HepG2 (cell line): ENCODE measurements around the gene HEXIM1. TPM values are rescaled to one million over a fixed set of nuclear protein-coding genes. Genes with fewer than 3 reads are reported as not detected.
A peak's percentile ranks its signal among the peaks of the same experiment; 100 is the strongest.

Experiments used
- CCDC6 ChIP-seq: sonication (generic); formaldehyde crosslinking; IDR thresholded peaks from 2 replicates; pipeline ENCODE4 v1.8.1; 2022; ENCODE audit warnings: mild to moderate bottlenecking, missing genetic modification reagents, moderate library complexity
- CHCHD3 ChIP-seq: sonication (generic); formaldehyde crosslinking; IDR thresholded peaks from 2 replicates; pipeline ENCODE4 v1.8.0; 2022; ENCODE audit warnings: mild to moderate bottlenecking, missing genetic modification reagents, moderate library complexity
- EP300 ChIP-seq, 3 experiments: sonication (generic) in 1 of 3; formaldehyde crosslinking in 1 of 3; IDR thresholded peaks; 2 replicates each; pipeline versions ENCODE4 v1.5.1 to v1.6.1; 2011 to 2020; ENCODE audit warnings: low read depth in 2 of 3, low read length in 2 of 3, borderline replicate concordance in 1 of 3, improper control_type of control experiment in 1 of 3, mild to moderate bottlenecking in 1 of 3, missing genetic modification reagents in 1 of 3, moderate library complexity in 1 of 3
- ERF ChIP-seq: IDR thresholded peaks from 2 replicates; pipeline ENCODE4 v1.6.1; 2018; ENCODE audit warnings: missing biosample characterization, missing genetic modification reagents
- HOXA5 ChIP-seq: sonication (generic); formaldehyde crosslinking; IDR thresholded peaks from 2 replicates; pipeline ENCODE4 v1.4.0; 2020; ENCODE audit warnings: missing genetic modification reagents
- MBD4 ChIP-seq: IDR thresholded peaks from 2 replicates; pipeline ENCODE4 v1.6.1; 2012; ENCODE audit warnings: low read length, inconsistent platforms, borderline replicate concordance
- MIER2 ChIP-seq: IDR thresholded peaks from 2 replicates; pipeline ENCODE4 v1.6.1; 2016; ENCODE audit warnings: missing biosample characterization, missing genetic modification reagents
- NKX3-1 ChIP-seq: sonication (generic); formaldehyde crosslinking; IDR thresholded peaks from 2 replicates; pipeline ENCODE4 v1.5.0; 2020; ENCODE audit warnings: missing genetic modification reagents
- SIN3B ChIP-seq: fragments of 150-350 bp; IDR thresholded peaks from 2 replicates; pipeline ENCODE4 v1.6.1; 2014; ENCODE audit warnings: low read length
- SMARCE1 ChIP-seq: fragments of 450-650 bp; IDR thresholded peaks from 2 replicates; pipeline ENCODE4 v1.6.1; 2017; ENCODE audit warnings: borderline replicate concordance
- TBP ChIP-seq: sonication (generic); formaldehyde crosslinking; IDR thresholded peaks from 2 replicates; pipeline ENCODE4 v1.5.0; 2020; ENCODE audit warnings: missing genetic modification reagents
- TEAD2 ChIP-seq: sonication (generic); formaldehyde crosslinking; IDR thresholded peaks from 2 replicates; pipeline ENCODE4 v1.9.0; 2021; ENCODE audit warnings: missing genetic modification reagents
- ZFP41 ChIP-seq: sonication (generic); formaldehyde crosslinking; IDR thresholded peaks from 2 replicates; pipeline ENCODE4 v1.4.0; 2020; ENCODE audit warnings: mild to moderate bottlenecking, missing genetic modification reagents, borderline replicate concordance
- ZMYM3 ChIP-seq: sonication (generic); formaldehyde crosslinking; IDR thresholded peaks from 2 replicates; pipeline ENCODE4 v1.5.1; 2020; ENCODE audit warnings: mild to moderate bottlenecking, missing genetic modification reagents
- ZNF225 ChIP-seq: sonication (generic); formaldehyde crosslinking; IDR thresholded peaks from 2 replicates; pipeline ENCODE4 v1.4.0; 2020; ENCODE audit warnings: mild to moderate bottlenecking, missing genetic modification reagents
- ZNF256 ChIP-seq: sonication (generic); formaldehyde crosslinking; conservative IDR thresholded peaks from 2 replicates; pipeline ENCODE4 v1.4.0; 2020; ENCODE audit warnings: missing genetic modification reagents
- ZNF367 ChIP-seq: sonication (generic); formaldehyde crosslinking; IDR thresholded peaks from 2 replicates; pipeline ENCODE4 v1.4.0; 2020; ENCODE audit warnings: missing genetic modification reagents, borderline replicate concordance
- ZNF574 ChIP-seq: sonication (generic); formaldehyde crosslinking; IDR thresholded peaks from 2 replicates; pipeline ENCODE4 v1.4.0; 2020; ENCODE audit warnings: missing genetic modification reagents
- ZNF773 ChIP-seq: sonication (generic); formaldehyde crosslinking; IDR thresholded peaks from 2 replicates; pipeline ENCODE4 v1.4.0; 2020; ENCODE audit warnings: missing genetic modification reagents, borderline replicate concordance
- ZNF839 ChIP-seq: sonication (generic); formaldehyde crosslinking; IDR thresholded peaks from 2 replicates; pipeline ENCODE4 v1.4.0; 2020; ENCODE audit warnings: missing genetic modification reagents, mild to moderate bottlenecking, borderline replicate concordance
- polyA plus RNA-seq, 8 experiments: library from polyadenylated mRNA; depleted of rRNA in 3 of 8; stranded (reverse) in 7 of 8; unstranded in 1 of 8; fragments of >200 nt; fragmentation: Illumina TruSeq in 4 of 8; extraction: Trizol in 4 of 8; gene quantifications; 2 replicates each; pipeline versions ENCODE4 v1.2.1 to v1.2.3, GENCODE V29; 2011 to 2016; ENCODE audit warnings: low read depth in 4 of 8, missing spikeins in 1 of 8, mixed read lengths in 1 of 8; ENCODE audit not compliant: insufficient read depth in 1 of 8
- total RNA-seq, 5 experiments: library from RNA; depleted of rRNA; stranded (reverse); fragments of >200 nt; fragmentation: Illumina TruSeq; extraction: Trizol; gene quantifications; 2 replicates each; pipeline ENCODE4 v1.2.3, GENCODE V29; 2016; ENCODE audit warnings: low read depth in 1 of 5
- TF ChIP-seq, protein P1 (sequence below): sonication (generic); formaldehyde crosslinking; conservative IDR thresholded peaks from 2 replicates; pipeline ENCODE4 v1.8.0; 2022; ENCODE audit warnings: missing genetic modification reagents
- TF ChIP-seq, protein P2 (sequence below): sonication (generic); formaldehyde crosslinking; IDR thresholded peaks from 2 replicates; pipeline ENCODE4 v1.8.1; 2022; ENCODE audit warnings: low read depth, mild to moderate bottlenecking, missing genetic modification reagents

HEXIM1 gene
- total and polyA plus RNA-seq, 2 of the 13 experiments (the other 11 are each of a cell fraction or from before 2014, with no cell fraction given) = 10.5 to 16.6 TPM

- TF ChIP-seq ZNF773 (CRISPR knock-in tag) (peak; percentile 92; the same call in 1 of the 2 replicates), CCDC6 (CRISPR knock-in tag) (0 out of 2 replicates have a peak, but pooled peaks have one; percentile 38), ZNF256 (CRISPR knock-in tag) (peak; percentile 54), TEAD2 (CRISPR knock-in tag) (0 out of 2 replicates have a peak, but pooled peaks have one; percentile 57), CHCHD3 (CRISPR knock-in tag) (0 out of 2 replicates have a peak, but pooled peaks have one; percentile 62), SIN3B (no peak), MBD4 (no peak), SMARCE1 (no peak), ZNF574 (CRISPR knock-in tag) (peak; percentile 77; the same call in 1 of the 2 replicates), HOXA5 (peak; percentile 79; the same call in 1 of the 2 replicates), ZMYM3 (peak; percentile 69), ZNF367 (peak; percentile 88; the same call in 1 of the 2 replicates), ZFP41 (CRISPR knock-in tag) (peak; percentile 66; the same call in 1 of the 2 replicates), ZNF225 (CRISPR knock-in tag) (peak; percentile 92), ERF (CRISPR knock-in tag) (0 out of 2 replicates have a peak, but pooled peaks have one; percentile 7), MIER2 (CRISPR knock-in tag) (no peak), TBP (no peak), EP300 (IDR thresholded peaks at IDR 0.05; ENCODE audit: low read depth in 2 of 2, low read length in 2 of 2) (no peak), EP300 (CRISPR knock-in tag; IDR thresholded peaks at IDR 0.05; ENCODE audit: borderline replicate concordance) (no peak; the same call in 1 of the 2 replicates), NKX3-1 (CRISPR knock-in tag) (0 out of 2 replicates have a peak, but pooled peaks have one; percentile 76), ZNF839 (0 out of 2 replicates have a peak, but pooled peaks have one; percentile 76)
- TF ChIP-seq, protein P1, sequence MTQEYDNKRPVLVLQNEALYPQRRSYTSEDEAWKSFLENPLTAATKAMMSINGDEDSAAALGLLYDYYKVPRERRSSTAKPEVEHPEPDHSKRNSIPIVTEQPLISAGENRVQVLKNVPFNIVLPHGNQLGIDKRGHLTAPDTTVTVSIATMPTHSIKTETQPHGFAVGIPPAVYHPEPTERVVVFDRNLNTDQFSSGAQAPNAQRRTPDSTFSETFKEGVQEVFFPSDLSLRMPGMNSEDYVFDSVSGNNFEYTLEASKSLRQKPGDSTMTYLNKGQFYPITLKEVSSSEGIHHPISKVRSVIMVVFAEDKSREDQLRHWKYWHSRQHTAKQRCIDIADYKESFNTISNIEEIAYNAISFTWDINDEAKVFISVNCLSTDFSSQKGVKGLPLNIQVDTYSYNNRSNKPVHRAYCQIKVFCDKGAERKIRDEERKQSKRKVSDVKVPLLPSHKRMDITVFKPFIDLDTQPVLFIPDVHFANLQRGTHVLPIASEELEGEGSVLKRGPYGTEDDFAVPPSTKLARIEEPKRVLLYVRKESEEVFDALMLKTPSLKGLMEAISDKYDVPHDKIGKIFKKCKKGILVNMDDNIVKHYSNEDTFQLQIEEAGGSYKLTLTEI = no peak
- TF ChIP-seq, protein P2, sequence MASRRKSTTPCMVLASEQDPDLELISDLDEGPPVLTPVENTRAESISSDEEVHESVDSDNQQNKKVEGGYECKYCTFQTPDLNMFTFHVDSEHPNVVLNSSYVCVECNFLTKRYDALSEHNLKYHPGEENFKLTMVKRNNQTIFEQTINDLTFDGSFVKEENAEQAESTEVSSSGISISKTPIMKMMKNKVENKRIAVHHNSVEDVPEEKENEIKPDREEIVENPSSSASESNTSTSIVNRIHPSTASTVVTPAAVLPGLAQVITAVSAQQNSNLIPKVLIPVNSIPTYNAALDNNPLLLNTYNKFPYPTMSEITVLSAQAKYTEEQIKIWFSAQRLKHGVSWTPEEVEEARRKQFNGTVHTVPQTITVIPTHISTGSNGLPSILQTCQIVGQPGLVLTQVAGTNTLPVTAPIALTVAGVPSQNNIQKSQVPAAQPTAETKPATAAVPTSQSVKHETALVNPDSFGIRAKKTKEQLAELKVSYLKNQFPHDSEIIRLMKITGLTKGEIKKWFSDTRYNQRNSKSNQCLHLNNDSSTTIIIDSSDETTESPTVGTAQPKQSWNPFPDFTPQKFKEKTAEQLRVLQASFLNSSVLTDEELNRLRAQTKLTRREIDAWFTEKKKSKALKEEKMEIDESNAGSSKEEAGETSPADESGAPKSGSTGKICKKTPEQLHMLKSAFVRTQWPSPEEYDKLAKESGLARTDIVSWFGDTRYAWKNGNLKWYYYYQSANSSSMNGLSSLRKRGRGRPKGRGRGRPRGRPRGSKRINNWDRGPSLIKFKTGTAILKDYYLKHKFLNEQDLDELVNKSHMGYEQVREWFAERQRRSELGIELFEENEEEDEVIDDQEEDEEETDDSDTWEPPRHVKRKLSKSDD = no peak; the same call in 1 of the 2 replicates
Observed at GRCh38 chr17:45160447-45161287, 12.4 kb downstream of the HEXIM1 start (continued).
